ENCODE data around the gene EEF2.

EEF2 gene

DNA sequence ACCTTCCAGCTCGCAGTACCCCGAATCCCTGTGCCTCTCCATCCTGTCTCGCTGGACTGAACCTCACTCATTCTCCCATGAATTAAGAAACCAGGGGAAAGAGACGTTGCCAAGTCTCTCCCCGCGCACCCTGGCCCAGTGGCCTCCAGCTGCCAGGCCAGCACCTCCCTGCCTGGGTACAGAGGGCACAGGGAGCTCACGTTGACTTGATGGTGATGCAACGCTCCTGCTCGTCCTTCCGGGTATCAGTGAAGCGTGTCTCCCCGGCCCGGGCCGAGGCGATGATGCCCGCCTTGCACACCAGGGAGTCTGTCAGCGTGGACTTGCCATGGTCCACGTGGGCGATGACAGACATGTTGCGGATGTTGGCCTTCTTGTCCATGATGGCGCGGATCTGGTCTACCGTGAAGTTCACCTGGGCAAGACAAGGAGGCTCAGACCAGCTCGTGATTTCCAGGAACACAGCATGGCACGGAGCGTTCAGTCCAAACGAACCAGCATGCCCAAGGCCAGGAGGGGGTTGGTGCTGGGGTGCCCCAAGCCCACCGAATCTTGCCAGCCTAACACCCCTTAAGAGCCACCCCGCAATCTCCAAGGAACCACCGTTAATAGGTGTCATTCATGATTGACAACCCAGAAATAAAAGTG, 1.2 kb downstream of the EEF2 start:
- Histone ChIP-seq H3K9me3 (ENCODE audit: insufficient read depth, low read depth, low read length) (peaks cover 7% of the 10 kb centered on the region), H3K4me2 (ENCODE audit: low read length) (peak overlapping the region; percentile 80), H4K12ac (ENCODE audit: low read depth, low read length) (no peak overlapping the region), H3K4ac (ENCODE audit: low read depth, low read length) (peak overlapping the region; percentile 84), H2BK120ac (ENCODE audit: insufficient read depth, low read length, poor library complexity) (no peak overlapping the region), H3K18ac (ENCODE audit: low read length) (no peak overlapping the region), H3K27ac (ENCODE audit: low read depth, low read length) (no peak overlapping the region), H3K4me1 (ENCODE audit: control insufficient read depth in 1 of 2, insufficient read depth in 2 of 2, low read length in 2 of 2) (peaks cover 11 to 20% of the 10 kb centered on the region in 2 experiments), H3K4me3 (ENCODE audit: low read depth, low read length) (peak overlapping the region; percentile 95), H2BK12ac (ENCODE audit: low read length) (no peak overlapping the region), H2AFZ (ENCODE audit: insufficient read depth, low read length, poor library complexity) (no peak overlapping the region), H3K79me1 (ENCODE audit: low read length) (peaks cover 7% of the 10 kb centered on the region), H3K36me3 (ENCODE audit: control insufficient read depth in 1 of 2, insufficient read depth in 2 of 2, low read length in 2 of 2) (peaks cover 53% of the 10 kb centered on the region in 2 experiments), H3K27me3 (ENCODE audit: insufficient read depth, low read length) (no peaks in the 10 kb centered on the region), H3K14ac (ENCODE audit: low read length) (peak overlapping the region; percentile 35), H4K8ac (ENCODE audit: low read depth, low read length) (no peak overlapping the region), H3K9ac (ENCODE audit: low read length) (peak overlapping the region; percentile 51), H2AK5ac (ENCODE audit: low read length) (no peak overlapping the region), H3K23ac (ENCODE audit: low read length) (peak overlapping the region; percentile 43), H4K91ac (ENCODE audit: low read depth, low read length) (no peak overlapping the region), H3K79me2 (ENCODE audit: control insufficient read depth, insufficient read depth, low read length, poor library complexity) (peaks cover 32% of the 10 kb centered on the region), H2BK5ac (ENCODE audit: low read depth, low read length, poor library complexity) (no peak overlapping the region)
- no CpG with 5 or more reads among the region's 30 CpGs for WGBS (ENCODE audit: extremely low coverage, insufficient coverage, insufficient read length)
- DNase-seq = peak in 1 of 2 donors; percentile 39

- no peak overlapping the region for H4K8ac ChIP-seq (ENCODE audit: low read depth, low read length)
- peak overlapping the region; percentile 84 for H3K4ac ChIP-seq (ENCODE audit: low read depth, low read length)
- no peak overlapping the region for H3K18ac ChIP-seq (ENCODE audit: low read length)
- H3K27me3 ChIP-seq (ENCODE audit: insufficient read depth, low read length) = no peaks in the 10 kb centered on the region
- H3K4me2 ChIP-seq (ENCODE audit: low read length) = peak overlapping the region; percentile 80
- peaks cover 7% of the 10 kb centered on the region for H3K79me1 ChIP-seq (ENCODE audit: low read length)
- peak overlapping the region; percentile 95 for H3K4me3 ChIP-seq (ENCODE audit: low read depth, low read length)
- peaks cover 57 to 58% of the 10 kb centered on the region in 2 experiments for H3K36me3 ChIP-seq (ENCODE audit: control insufficient read depth in 1 of 2, insufficient read depth in 2 of 2, low read length in 2 of 2)
- H3K4me1 ChIP-seq (ENCODE audit: control insufficient read depth in 1 of 2, insufficient read depth in 2 of 2, low read length in 2 of 2) = peaks cover 11 to 20% of the 10 kb centered on the region in 2 experiments
- no peak overlapping the region for H4K12ac ChIP-seq (ENCODE audit: low read depth, low read length)
- no peak overlapping the region for H3K27ac ChIP-seq (ENCODE audit: low read depth, low read length)
- H2AK5ac ChIP-seq (ENCODE audit: low read length) = no peak overlapping the region
- no peak overlapping the region for H2BK120ac ChIP-seq (ENCODE audit: insufficient read depth, low read length, poor library complexity)
- H3K14ac ChIP-seq (ENCODE audit: low read length) = no peak overlapping the region
- H3K79me2 ChIP-seq (ENCODE audit: control insufficient read depth, insufficient read depth, low read length, poor library complexity) = peaks cover 32% of the 10 kb centered on the region
- H3K23ac ChIP-seq (ENCODE audit: low read length) = no peak overlapping the region
- DNase-seq = no peak
- H3K9ac ChIP-seq (ENCODE audit: low read length) = peak overlapping the region; percentile 51
- no CpG with 5 or more reads among the region's 7 CpGs for WGBS (ENCODE audit: extremely low coverage, insufficient coverage, insufficient read length)
- H2BK12ac ChIP-seq (ENCODE audit: low read length) = no peak overlapping the region
- peaks cover 7% of the 10 kb centered on the region for H3K9me3 ChIP-seq (ENCODE audit: insufficient read depth, low read depth, low read length)
- H2AFZ ChIP-seq (ENCODE audit: insufficient read depth, low read length, poor library complexity) = no peak overlapping the region
- H4K91ac ChIP-seq (ENCODE audit: low read depth, low read length) = no peak overlapping the region
- no peak overlapping the region for H2BK5ac ChIP-seq (ENCODE audit: low read depth, low read length, poor library complexity)
These were observed 1.7 kb downstream of the EEF2 start for GRCh38 chr19:3983542-3983914.

DNA sequence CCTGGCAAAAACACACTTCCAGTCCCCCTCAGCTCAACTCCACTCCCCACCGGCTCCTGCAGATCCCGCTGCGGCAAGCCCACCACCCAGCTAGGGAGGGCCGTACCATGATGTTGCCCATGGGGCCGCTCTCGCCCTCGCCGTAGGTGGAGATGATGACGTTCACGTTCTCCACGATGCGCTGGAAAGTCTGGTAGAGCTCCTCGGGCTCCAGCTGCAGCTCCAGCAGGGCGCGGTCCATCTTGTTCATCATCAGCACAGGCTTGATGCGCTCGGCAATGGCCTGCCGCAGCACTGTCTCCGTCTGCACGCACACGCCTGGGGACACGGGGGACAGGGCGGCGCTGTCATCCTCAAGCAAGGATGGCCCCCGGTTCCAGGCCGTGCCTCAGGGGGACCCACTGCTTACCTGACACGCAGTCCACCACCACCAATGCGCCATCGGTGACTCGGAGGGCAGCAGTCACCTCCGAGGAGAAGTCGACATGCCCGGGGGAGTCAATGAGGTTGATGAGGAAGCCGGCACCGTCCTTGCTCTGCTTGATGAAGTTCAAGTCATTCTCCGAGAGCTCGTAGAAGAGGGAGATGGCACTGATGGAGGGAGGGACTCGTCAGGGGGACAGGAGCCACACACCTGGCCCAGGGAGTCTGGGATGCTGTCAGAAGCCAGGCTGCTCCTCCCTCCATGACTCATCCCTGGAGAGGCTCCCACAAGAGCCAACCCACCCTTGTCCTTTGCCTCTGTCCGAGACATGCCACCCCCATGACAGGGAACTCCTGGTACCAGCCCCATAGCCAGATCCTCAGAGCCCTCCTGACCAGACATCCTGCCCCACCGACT, 2.3 kb downstream of the EEF2 start:
- H3K23ac ChIP-seq (ENCODE audit: low read length) = no peak overlapping the region
- H3K9ac ChIP-seq (ENCODE audit: low read length) = no peak overlapping the region
- peak overlapping the region; percentile 80 for H3K4me2 ChIP-seq (ENCODE audit: low read length)
- H3K79me2 ChIP-seq (ENCODE audit: control insufficient read depth, insufficient read depth, low read length, poor library complexity) = peaks cover 32% of the 10 kb centered on the region
- H3K27me3 ChIP-seq (ENCODE audit: insufficient read depth, low read length) = no peaks in the 10 kb centered on the region
- H3K9me3 ChIP-seq (ENCODE audit: insufficient read depth, low read depth, low read length) = peaks cover 9% of the 10 kb centered on the region
- no peak overlapping the region for H3K27ac ChIP-seq (ENCODE audit: low read depth, low read length)
- no peak overlapping the region for H3K14ac ChIP-seq (ENCODE audit: low read length)
- no peak overlapping the region for H3K18ac ChIP-seq (ENCODE audit: low read length)
- H3K4me1 ChIP-seq (ENCODE audit: control insufficient read depth in 1 of 2, insufficient read depth in 2 of 2, low read length in 2 of 2) = peaks cover 11 to 20% of the 10 kb centered on the region in 2 experiments
- no peak overlapping the region for H2BK5ac ChIP-seq (ENCODE audit: low read depth, low read length, poor library complexity)
- peaks cover 7% of the 10 kb centered on the region for H3K79me1 ChIP-seq (ENCODE audit: low read length)
- no peak overlapping the region for H2BK120ac ChIP-seq (ENCODE audit: insufficient read depth, low read length, poor library complexity)
- WGBS (ENCODE audit: extremely low coverage, insufficient coverage, insufficient read length) = no CpG with 5 or more reads among the region's 40 CpGs
- no peak overlapping the region for H3K4me3 ChIP-seq (ENCODE audit: low read depth, low read length)
- no peak overlapping the region for H2BK12ac ChIP-seq (ENCODE audit: low read length)
- H2AFZ ChIP-seq (ENCODE audit: insufficient read depth, low read length, poor library complexity) = no peak overlapping the region
- H4K12ac ChIP-seq (ENCODE audit: low read depth, low read length) = no peak overlapping the region
- H3K4ac ChIP-seq (ENCODE audit: low read depth, low read length) = peak overlapping the region; percentile 84
- DNase-seq = peak; percentile 60 to 62
- H3K36me3 ChIP-seq (ENCODE audit: control insufficient read depth in 1 of 2, insufficient read depth in 2 of 2, low read length in 2 of 2) = peaks cover 63 to 64% of the 10 kb centered on the region in 2 experiments
- H4K91ac ChIP-seq (ENCODE audit: low read depth, low read length) = no peak overlapping the region
- H4K8ac ChIP-seq (ENCODE audit: low read depth, low read length) = no peak overlapping the region
- no peak overlapping the region for H2AK5ac ChIP-seq (ENCODE audit: low read length)

GRCh38 chr19:3981736-3982681, 3.3 kb downstream of the EEF2 start:
- H4K91ac ChIP-seq (ENCODE audit: low read depth, low read length) = no peak overlapping the region
- H3K4me1 ChIP-seq (ENCODE audit: control insufficient read depth in 1 of 2, insufficient read depth in 2 of 2, low read length in 2 of 2) = peaks cover 11 to 17% of the 10 kb centered on the region in 2 experiments
- H3K27ac ChIP-seq (ENCODE audit: low read depth, low read length) = no peak overlapping the region
- no peak for DNase-seq
- H3K4me2 ChIP-seq (ENCODE audit: low read length) = no peak overlapping the region
- WGBS (ENCODE audit: extremely low coverage, insufficient coverage, insufficient read length) = no CpG with 5 or more reads among the region's 39 CpGs
- H4K8ac ChIP-seq (ENCODE audit: low read depth, low read length) = no peak overlapping the region
- peaks cover 32% of the 10 kb centered on the region for H3K79me2 ChIP-seq (ENCODE audit: control insufficient read depth, insufficient read depth, low read length, poor library complexity)
- H3K4ac ChIP-seq (ENCODE audit: low read depth, low read length) = peak overlapping the region; percentile 84
- no peak overlapping the region for H3K23ac ChIP-seq (ENCODE audit: low read length)
- no peaks in the 10 kb centered on the region for H3K27me3 ChIP-seq (ENCODE audit: insufficient read depth, low read length)
- H2BK5ac ChIP-seq (ENCODE audit: low read depth, low read length, poor library complexity) = no peak overlapping the region
- H3K36me3 ChIP-seq (ENCODE audit: control insufficient read depth in 1 of 2, insufficient read depth in 2 of 2, low read length in 2 of 2) = peaks cover 72 to 73% of the 10 kb centered on the region in 2 experiments
- no peak overlapping the region for H2BK120ac ChIP-seq (ENCODE audit: insufficient read depth, low read length, poor library complexity)
- no peak overlapping the region for H2AK5ac ChIP-seq (ENCODE audit: low read length)
- H3K9me3 ChIP-seq (ENCODE audit: insufficient read depth, low read depth, low read length) = peaks cover 16% of the 10 kb centered on the region
- peaks cover 7% of the 10 kb centered on the region for H3K79me1 ChIP-seq (ENCODE audit: low read length)
- H3K18ac ChIP-seq (ENCODE audit: low read length) = no peak overlapping the region
- H2AFZ ChIP-seq (ENCODE audit: insufficient read depth, low read length, poor library complexity) = no peak overlapping the region
- no peak overlapping the region for H3K9ac ChIP-seq (ENCODE audit: low read length)
- no peak overlapping the region for H4K12ac ChIP-seq (ENCODE audit: low read depth, low read length)
- H2BK12ac ChIP-seq (ENCODE audit: low read length) = no peak overlapping the region
- no peak overlapping the region for H3K14ac ChIP-seq (ENCODE audit: low read length)
- H3K4me3 ChIP-seq (ENCODE audit: low read depth, low read length) = no peak overlapping the region
